GM19025 (cell line): ENCODE results near the gene FOXS1.
A peak's percentile ranks its signal among the peaks of the same experiment; 100 is the strongest.

Experiments
- ATAC-seq: cut with Tn5 transposase; IDR thresholded peaks from one replicate; pipeline ENCODE4 v1.9.1; 2021; ENCODE audit warnings: mild to moderate bottlenecking, low read depth, moderate library complexity; ENCODE audit not compliant: unreplicated experiment

FOXS1 gene

GRCh38 chr20:31861385-31862156, 16.2 kb upstream of the FOXS1 start:
- no peak for ATAC-seq

GRCh38 chr20:31861135-31861384, 15.7 kb upstream of the FOXS1 start:
- ATAC-seq = no peak

- no peak for ATAC-seq
Measured at GRCh38 chr20:31860390-31861134, 15.2 kb upstream of the FOXS1 start.

- no peak for ATAC-seq
Measured at GRCh38 chr20:31859998-31860380, 14.6 kb upstream of the FOXS1 start.

GRCh38 chr20:31859266-31859997, 14.0 kb upstream of the FOXS1 start:
- ATAC-seq = no peak

GRCh38 chr20:31858760-31859083, 13.3 kb upstream of the FOXS1 start:
- ATAC-seq = no peak

GRCh38 chr20:31857861-31858759, 12.7 kb upstream of the FOXS1 start:
- peak; percentile 64 for ATAC-seq

- ATAC-seq = no peak
Measured at GRCh38 chr20:31856516-31856915, 11.1 kb upstream of the FOXS1 start.

- ATAC-seq = no peak
Measured at GRCh38 chr20:31853481-31853880, 8.1 kb upstream of the FOXS1 start.

GRCh38 chr20:31851240-31851955, 6.0 kb upstream of the FOXS1 start:
- no peak for ATAC-seq

- no peak for ATAC-seq
Measured at GRCh38 chr20:31849306-31849930, 4.0 kb upstream of the FOXS1 start.

GRCh38 chr20:31848088-31848999, 2.9 kb upstream of the FOXS1 start:
- ATAC-seq = no peak

GRCh38 chr20:31846793-31847138, 1.4 kb upstream of the FOXS1 start:
- no peak for ATAC-seq

GRCh38 chr20:31844737-31845299, 586 bp downstream of the FOXS1 start:
- ATAC-seq = no peak

GRCh38 chr20:31843881-31844280, 1.5 kb downstream of the FOXS1 start:
- no peak for ATAC-seq

- ATAC-seq = no peak
Measured at GRCh38 chr20:31843288-31843687, 2.1 kb downstream of the FOXS1 start.

- ATAC-seq = no peak
Measured at GRCh38 chr20:31842471-31843157, 2.8 kb downstream of the FOXS1 start.

- no peak for ATAC-seq
Measured at GRCh38 chr20:31841928-31842327, 3.5 kb downstream of the FOXS1 start.
